ENCODE measurements around the gene C22orf39. TPM values are rescaled to one million over a fixed set of nuclear protein-coding genes. Genes with fewer than 3 reads are reported as not detected.

Gene C22orf39
- total RNA-seq, 4 donors from 2014 or later, result 69.4 to 107 (median 97.0) TPM

DNA sequence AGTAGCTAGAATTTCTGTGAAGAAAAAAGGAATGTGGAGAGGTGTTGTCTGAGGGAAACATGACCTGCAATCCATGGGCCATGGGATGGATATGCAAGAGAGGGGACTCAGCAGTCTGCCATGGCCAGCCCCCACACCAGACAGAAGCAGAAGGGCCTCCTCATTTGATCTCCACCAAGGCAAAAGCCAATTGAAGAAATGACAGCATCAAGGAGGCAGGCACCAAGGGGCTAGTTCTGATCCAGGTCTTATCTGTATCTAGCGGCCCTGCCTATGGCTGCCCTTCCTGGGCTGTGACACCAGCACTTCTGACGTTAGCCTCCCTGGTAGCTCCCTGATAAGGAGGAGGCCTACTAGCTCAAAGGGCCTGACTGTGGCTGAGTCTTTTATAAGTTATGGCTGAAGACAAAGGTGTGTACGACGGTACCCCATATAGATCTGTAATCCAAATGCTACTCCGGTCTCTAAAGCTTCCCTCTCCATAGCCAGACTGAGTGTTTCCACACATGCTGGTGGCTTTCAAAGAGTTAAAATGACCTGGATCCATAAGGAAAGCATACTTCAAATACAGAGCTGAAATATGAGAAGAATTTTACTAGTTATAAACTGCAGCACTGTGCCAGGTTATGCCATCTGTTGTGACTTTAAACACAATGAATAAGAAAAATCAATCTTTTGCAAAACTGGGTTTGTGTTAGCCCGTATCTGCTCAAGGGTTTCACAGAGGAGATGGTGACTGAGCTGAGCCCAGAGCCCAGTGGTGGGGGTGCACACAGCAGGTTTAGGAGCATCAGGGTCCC lies 50.4 kb downstream of the C22orf39 start:
- no peaks in the 10 kb centered on the region for H3K27me3 ChIP-seq
- H3K36me3 ChIP-seq, result peaks cover 0 to 99% of the 10 kb centered on the region in 2 donors
- 87 to 89% methylated on average over 2 to 4 of the region's 6 CpGs for WGBS, 2 donors (ENCODE audit: low coverage in 1 of 2)
- no peak overlapping the region for H3K4me3 ChIP-seq
- no peak overlapping the region for H3K27ac ChIP-seq
- TF ChIP-seq POLR2A (IDR thresholded peaks at IDR 0.05), result no peak
- TF ChIP-seq EP300 (IDR thresholded peaks at IDR 0.05), result no peak
- no peak for TF ChIP-seq POLR2AphosphoS5 (IDR thresholded peaks at IDR 0.05)
- TF ChIP-seq, protein P1, sequence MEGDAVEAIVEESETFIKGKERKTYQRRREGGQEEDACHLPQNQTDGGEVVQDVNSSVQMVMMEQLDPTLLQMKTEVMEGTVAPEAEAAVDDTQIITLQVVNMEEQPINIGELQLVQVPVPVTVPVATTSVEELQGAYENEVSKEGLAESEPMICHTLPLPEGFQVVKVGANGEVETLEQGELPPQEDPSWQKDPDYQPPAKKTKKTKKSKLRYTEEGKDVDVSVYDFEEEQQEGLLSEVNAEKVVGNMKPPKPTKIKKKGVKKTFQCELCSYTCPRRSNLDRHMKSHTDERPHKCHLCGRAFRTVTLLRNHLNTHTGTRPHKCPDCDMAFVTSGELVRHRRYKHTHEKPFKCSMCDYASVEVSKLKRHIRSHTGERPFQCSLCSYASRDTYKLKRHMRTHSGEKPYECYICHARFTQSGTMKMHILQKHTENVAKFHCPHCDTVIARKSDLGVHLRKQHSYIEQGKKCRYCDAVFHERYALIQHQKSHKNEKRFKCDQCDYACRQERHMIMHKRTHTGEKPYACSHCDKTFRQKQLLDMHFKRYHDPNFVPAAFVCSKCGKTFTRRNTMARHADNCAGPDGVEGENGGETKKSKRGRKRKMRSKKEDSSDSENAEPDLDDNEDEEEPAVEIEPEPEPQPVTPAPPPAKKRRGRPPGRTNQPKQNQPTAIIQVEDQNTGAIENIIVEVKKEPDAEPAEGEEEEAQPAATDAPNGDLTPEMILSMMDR (IDR thresholded peaks at IDR 0.05), result no peak
- H3K4me1 ChIP-seq, result no peaks in the 10 kb centered on the region
- ATAC-seq, result no peak
- no peaks in the 10 kb centered on the region for H3K9me3 ChIP-seq

DNA sequence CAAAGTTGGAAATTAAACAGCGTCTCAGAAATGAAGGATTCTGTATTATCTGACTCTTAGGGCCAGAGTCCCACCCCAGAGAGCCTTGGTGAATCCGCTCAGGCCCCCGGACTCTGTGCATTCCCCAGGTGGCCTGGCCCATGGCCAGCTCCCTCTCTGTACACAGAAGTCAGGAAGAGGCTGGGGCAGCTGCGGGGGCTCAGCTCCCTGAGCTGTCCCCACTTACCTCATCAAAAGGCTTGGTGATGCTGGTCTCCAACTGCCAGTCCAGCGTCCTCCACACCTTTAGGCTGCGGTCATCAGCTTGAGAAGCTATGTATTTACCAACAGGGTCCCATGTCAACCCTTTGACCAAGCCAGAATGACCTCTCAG lies 51.0 kb downstream of the C22orf39 start:
- H3K27ac ChIP-seq, result no peak overlapping the region
- no peaks in the 10 kb centered on the region for H3K9me3 ChIP-seq
- no peak for TF ChIP-seq POLR2AphosphoS5 (IDR thresholded peaks at IDR 0.05)
- no peak for TF ChIP-seq EP300 (IDR thresholded peaks at IDR 0.05)
- TF ChIP-seq POLR2A (IDR thresholded peaks at IDR 0.05), result no peak
- TF ChIP-seq, protein P1 (IDR thresholded peaks at IDR 0.05), result no peak
- H3K4me3 ChIP-seq, result no peak overlapping the region
- peaks cover 0 to 99% of the 10 kb centered on the region in 2 donors for H3K36me3 ChIP-seq
- 89 to 96% methylated on average over 3 of the region's 6 CpGs for WGBS, 2 donors (ENCODE audit: low coverage in 1 of 2)
- no peaks in the 10 kb centered on the region for H3K4me1 ChIP-seq
- no peaks in the 10 kb centered on the region for H3K27me3 ChIP-seq
- no peak for ATAC-seq

DNA sequence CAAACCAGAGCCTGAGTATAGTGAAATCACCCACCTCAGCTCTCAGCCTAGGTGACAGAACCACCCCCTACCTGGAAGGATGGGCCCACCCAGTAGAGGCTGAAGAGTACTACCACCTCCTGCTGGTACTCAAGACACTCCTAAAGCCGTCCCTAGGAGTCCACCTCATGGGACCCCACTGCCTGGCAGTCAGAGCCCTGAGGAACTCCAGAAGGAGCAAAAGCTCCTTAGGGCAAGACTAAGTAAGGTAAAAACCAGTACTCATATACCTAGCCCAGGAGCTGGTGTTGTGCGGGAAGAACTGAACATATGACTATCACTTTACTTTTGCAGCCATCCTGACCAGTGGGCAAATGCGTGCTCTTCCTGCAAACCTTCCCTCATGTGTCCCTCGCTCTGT lies 52.2 kb downstream of the C22orf39 start:
- no peak for TF ChIP-seq POLR2A (IDR thresholded peaks at IDR 0.05)
- TF ChIP-seq, protein P1 (IDR thresholded peaks at IDR 0.05), result no peak
- TF ChIP-seq EP300 (IDR thresholded peaks at IDR 0.05), result no peak
- no peak for TF ChIP-seq POLR2AphosphoS5 (IDR thresholded peaks at IDR 0.05)

DNA sequence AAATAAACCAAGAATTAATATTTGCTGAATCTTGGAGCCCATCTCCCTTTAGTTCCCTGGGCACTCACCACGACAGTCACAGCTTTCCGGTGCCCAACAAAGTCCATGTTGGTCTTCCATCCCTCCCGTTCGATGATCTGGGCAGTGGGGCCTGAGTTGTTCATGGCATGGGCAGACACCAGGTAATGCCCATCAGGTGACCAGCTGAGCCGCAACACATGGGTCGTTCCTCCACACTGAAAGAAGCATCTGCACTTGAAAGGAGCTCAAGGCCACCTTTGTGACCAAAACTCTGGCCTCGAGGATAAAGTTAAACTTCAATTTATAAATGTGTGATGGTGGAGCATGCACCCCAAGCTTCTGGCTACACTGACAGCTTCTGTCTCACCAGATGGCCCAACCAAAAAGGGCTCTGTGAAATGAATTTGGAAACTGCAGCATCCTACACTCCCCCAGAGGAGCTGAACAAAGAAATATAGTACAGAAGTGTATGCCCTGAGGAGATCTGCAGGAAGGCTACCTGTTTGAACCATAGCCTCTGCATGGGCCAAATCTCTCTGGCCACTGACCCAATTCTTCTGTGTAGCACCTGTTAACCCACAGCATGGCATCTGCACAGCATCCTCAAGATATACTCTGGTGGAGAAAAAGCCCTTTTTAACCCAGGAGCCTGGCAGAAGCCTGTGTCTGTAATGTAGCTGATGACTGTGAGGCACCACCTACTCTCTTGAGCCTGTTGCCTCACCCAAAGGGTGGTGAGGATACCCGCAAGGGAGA lies 53.0 kb downstream of the C22orf39 start:
- 82 to 93% methylated on average over 3 to 5 of the region's 8 CpGs for WGBS, 2 donors (ENCODE audit: low coverage in 1 of 2)

More for the DNA sequence above, 52.2 kb downstream of the C22orf39 start:
- WGBS, 2 donors (ENCODE audit: low coverage in 1 of 2), result 84 to 89% methylated on average over 3 of the region's 4 CpGs
- Histone ChIP-seq H3K27me3 (no peaks in the 10 kb centered on the region), H3K27ac (no peak overlapping the region), H3K36me3 (peaks cover 0 to 99% of the 10 kb centered on the region in 2 donors), H3K4me3 (no peak overlapping the region), H3K9me3 (no peaks in the 10 kb centered on the region), H3K4me1 (no peaks in the 10 kb centered on the region)
- ATAC-seq, result no peak

More for the DNA sequence above, 53.0 kb downstream of the C22orf39 start:
- TF ChIP-seq EP300 (IDR thresholded peaks at IDR 0.05), result no peak
- no peak for TF ChIP-seq POLR2A (IDR thresholded peaks at IDR 0.05)
- no peak for TF ChIP-seq POLR2AphosphoS5 (IDR thresholded peaks at IDR 0.05)
- TF ChIP-seq, protein P1 (IDR thresholded peaks at IDR 0.05), result no peak
- Histone ChIP-seq H3K9me3 (no peaks in the 10 kb centered on the region), H3K4me3 (no peak overlapping the region), H3K4me1 (no peaks in the 10 kb centered on the region), H3K27ac (no peak overlapping the region), H3K27me3 (no peaks in the 10 kb centered on the region), H3K36me3 (peaks cover 0 to 99% of the 10 kb centered on the region in 2 donors)
- ATAC-seq, result no peak
